T-helper 1 cell treated with Interleukin-12 subunit alpha and Interleukin-12 subunit beta and Interleukin-4 antibody, amounts not matched to agents 30 ng/mL and 1 ng/mL, for 36 hours (primary cell): ENCODE data around the gene COL24A1. TPM values are rescaled to one million over a fixed set of nuclear protein-coding genes. Genes with fewer than 3 reads are reported as not detected.
"Not testable (repeated sequence)": the region's sequence is repeated elsewhere in the genome, so short reads cannot be mapped to it uniquely, and the experiment has no call there.

Experiments
- intact Hi-C: fragments of 100-400 bp; cut with micrococcal nuclease; formaldehyde crosslinking; loops from one replicate; pipeline ENCODE4 v1.15.1; 2024
- total RNA-seq: library from RNA; stranded (reverse); gene quantifications from 2 replicates; pipeline ENCODE4 v1.2.3, GENCODE V29; 2022

Gene COL24A1
- total RNA-seq, 1 donor from 2014 or later: 0.02 TPM

GRCh38 chr1:86084998-86085397, 71.6 kb downstream of the COL24A1 start:
- intact Hi-C loops: no loop called here

- intact Hi-C loops: no loop called here
Observed at GRCh38 chr1:86082183-86082582, 74.4 kb downstream of the COL24A1 start.

GRCh38 chr1:86072474-86072873, 84.1 kb downstream of the COL24A1 start:
- intact Hi-C loops: not testable (repeated sequence)

- intact Hi-C loops: not testable (repeated sequence)
Observed at GRCh38 chr1:86071870-86072269, 84.7 kb downstream of the COL24A1 start.

GRCh38 chr1:86069757-86070145, 86.8 kb downstream of the COL24A1 start:
- intact Hi-C loops: no loop called here

GRCh38 chr1:86068841-86069756, 87.5 kb downstream of the COL24A1 start:
- intact Hi-C loops: no loop called here

GRCh38 chr1:86068271-86068721, 88.3 kb downstream of the COL24A1 start:
- intact Hi-C loops: no loop called here

- intact Hi-C loops: no loop called here
Observed at GRCh38 chr1:86067626-86068025, 88.9 kb downstream of the COL24A1 start.

GRCh38 chr1:86064899-86065298, 91.7 kb downstream of the COL24A1 start:
- intact Hi-C loops: no loop called here

- intact Hi-C loops: no loop called here
Observed at GRCh38 chr1:86063721-86064120, 92.9 kb downstream of the COL24A1 start.

GRCh38 chr1:86062453-86062852, 94.1 kb downstream of the COL24A1 start:
- intact Hi-C loops: no loop called here

- intact Hi-C loops: no loop called here
Observed at GRCh38 chr1:86061551-86061990, 95.0 kb downstream of the COL24A1 start.

GRCh38 chr1:86054396-86054795, 102.2 kb downstream of the COL24A1 start:
- intact Hi-C loops: no loop called here

GRCh38 chr1:86052948-86053698, 103.4 kb downstream of the COL24A1 start:
- intact Hi-C loops: no loop called here

- intact Hi-C loops: no loop called here
Observed at GRCh38 chr1:86035101-86035500, 121.5 kb downstream of the COL24A1 start.

- intact Hi-C loops: no loop called here
Observed at GRCh38 chr1:86030180-86030579, 126.4 kb downstream of the COL24A1 start.

GRCh38 chr1:86018283-86018923, 138.2 kb downstream of the COL24A1 start:
- intact Hi-C loops: loop anchor here (2.0 kb wide), 1 partner anchor 1074 kb away; no protein-coding TSS in a partner anchor

- intact Hi-C loops: no loop called here
Observed at GRCh38 chr1:86016076-86016759, 140.4 kb downstream of the COL24A1 start.

- intact Hi-C loops: no loop called here
Observed at GRCh38 chr1:86015375-86015774, 141.2 kb downstream of the COL24A1 start.

GRCh38 chr1:86000601-86001000, 156.0 kb downstream of the COL24A1 start:
- intact Hi-C loops: no loop called here
